MV-4-11 (cell line): Measurements from ENCODE around the gene FBXL7.

Source experiments
- DNase-seq: peaks from one replicate; lab custom pipeline; 2025; lab: John Stamatoyannopoulos, UW

The FBXL7 gene

DNA sequence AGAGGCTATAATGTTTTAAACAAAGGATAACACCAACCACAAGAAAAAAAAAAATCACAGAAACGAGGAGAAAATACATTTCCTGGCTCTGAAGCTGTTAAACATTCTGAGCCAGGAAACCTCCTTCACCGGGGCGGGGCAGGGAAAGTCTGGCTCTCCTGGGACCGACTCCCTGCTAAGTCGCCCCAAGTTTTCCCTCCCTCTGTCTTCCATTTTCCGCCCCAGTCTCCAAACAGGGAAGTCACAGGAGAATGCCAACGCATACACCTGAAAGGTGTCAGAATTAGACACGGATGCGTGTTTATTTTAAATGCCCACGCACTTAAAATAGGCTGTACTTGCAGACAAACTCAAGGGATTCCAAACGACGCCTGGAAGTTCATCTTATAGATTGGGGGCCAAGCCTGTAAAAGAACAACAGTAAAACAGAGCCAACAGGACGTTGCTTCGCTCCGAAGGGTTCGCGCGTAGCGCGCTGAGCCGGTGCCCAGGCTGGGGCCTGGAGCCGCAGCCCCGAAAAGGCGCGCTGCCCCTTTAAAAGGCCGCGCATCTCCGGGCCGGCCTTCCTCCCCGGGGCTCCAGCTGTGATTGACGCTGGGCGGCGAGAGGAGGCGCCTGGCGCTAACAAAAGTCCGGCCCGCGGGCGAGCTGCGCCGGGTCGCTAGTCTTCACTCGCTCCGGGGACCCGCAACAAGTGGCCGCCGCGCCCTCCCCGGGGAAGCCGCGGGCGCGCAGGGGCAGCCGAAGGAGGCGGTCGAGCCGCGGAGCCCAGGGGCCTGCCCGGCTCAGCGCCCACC lies at the start of gene FBXL7:
Gene FBXL7, plus strand, starts transcription at position 653 of the 797 bp plus-strand sequence.
- no peak for DNase-seq

- no peak for DNase-seq
Observed at GRCh38 chr5:15450473-15450872, 49.5 kb upstream of the FBXL7 start.

DNA sequence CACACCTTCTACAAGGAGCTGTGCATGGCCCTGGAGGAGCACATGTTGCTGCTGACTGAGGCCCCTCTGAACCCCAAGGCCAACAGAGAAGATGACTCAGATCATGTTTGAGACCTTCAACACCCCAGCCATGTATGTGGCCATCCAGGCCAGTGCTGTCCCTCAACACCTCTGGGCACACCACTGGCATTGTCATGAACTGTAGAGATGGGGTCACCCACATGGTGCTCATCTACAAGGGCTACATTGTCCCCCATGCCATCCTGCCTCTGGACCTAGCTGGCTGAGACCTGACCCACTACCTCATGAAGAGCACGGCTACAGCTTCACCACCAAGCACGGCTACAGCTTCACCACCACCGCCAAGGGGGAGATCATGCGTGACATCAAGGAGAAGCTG lies 49.0 kb upstream of the FBXL7 start:
- DNase-seq = no peak

DNA sequence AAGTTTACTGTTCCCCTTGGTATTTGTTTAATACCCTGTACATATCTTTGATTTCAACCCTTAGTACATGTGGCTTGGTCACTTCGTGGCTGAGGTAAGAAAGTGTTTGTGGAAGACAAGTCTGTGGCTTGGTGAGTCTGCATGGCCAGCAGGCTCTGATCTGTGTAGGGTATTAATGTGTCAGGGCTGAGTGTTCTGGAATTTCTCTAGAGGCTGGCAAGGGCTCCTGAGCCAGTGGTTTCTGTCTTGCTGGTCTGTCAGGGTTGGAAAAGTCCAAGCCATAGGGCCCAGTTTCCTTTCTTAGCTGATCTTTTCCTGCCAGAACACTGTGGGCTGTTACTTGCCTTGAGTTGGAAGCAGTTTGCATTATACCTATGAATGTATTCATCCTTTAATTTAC lies 48.0 kb upstream of the FBXL7 start:
- no peak for DNase-seq

- DNase-seq = no peak
Observed at GRCh38 chr5:15452781-15453180, 47.2 kb upstream of the FBXL7 start.

GRCh38 chr5:15459200-15459599 lies 40.8 kb upstream of the FBXL7 start:
- no peak for DNase-seq

GRCh38 chr5:15463231-15463980 lies 36.6 kb upstream of the FBXL7 start:
- no peak for DNase-seq

DNA sequence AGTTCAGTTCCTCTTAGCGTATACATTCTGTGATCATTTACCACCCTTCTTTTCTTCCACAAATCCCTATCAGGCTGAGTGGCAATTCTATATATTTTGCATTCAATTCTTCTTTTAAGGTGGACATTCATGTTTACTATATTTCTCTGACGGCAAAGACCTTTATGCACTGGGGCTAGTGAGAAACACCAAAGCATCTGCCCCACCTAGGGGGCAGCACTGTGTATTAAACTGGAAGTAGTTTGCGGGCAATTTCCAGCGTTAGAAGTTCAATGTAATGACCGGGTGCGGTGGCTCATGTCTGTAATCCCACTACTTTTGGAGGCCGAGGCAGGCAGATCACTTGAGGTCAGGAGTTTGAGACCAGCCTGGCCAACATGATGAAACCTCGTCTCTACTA lies 27.9 kb upstream of the FBXL7 start:
- no peak for DNase-seq

DNA sequence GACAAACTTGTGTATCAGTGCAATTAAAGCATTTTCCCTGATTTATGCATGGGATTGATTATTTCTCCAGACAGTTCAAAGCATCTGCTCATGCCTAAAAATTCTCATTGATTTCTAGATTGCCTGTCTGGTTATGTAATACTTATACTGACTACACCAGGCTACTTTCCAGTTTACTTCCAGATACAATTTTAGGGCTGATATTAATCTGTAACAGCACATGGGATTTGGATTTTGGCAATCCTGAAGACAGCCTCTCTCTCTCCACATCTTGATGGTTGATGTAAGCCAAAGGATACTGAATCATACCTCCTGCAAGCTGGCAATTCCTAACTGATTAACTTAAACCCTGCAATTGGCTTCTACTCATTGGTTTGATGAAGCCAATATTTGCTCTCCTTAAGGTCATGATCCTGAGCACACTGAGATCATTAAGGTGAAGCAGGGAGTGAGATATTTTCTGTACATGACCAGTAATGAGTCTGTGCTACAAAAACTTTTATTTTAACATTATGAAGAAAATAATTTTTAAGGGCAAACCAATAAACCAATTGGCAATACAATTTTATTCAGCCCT lies 25.7 kb upstream of the FBXL7 start:
- no peak for DNase-seq

GRCh38 chr5:15475367-15475766 lies 24.6 kb upstream of the FBXL7 start:
- no peak for DNase-seq

GRCh38 chr5:15476977-15477376 lies 23.0 kb upstream of the FBXL7 start:
- DNase-seq = no peak

DNA sequence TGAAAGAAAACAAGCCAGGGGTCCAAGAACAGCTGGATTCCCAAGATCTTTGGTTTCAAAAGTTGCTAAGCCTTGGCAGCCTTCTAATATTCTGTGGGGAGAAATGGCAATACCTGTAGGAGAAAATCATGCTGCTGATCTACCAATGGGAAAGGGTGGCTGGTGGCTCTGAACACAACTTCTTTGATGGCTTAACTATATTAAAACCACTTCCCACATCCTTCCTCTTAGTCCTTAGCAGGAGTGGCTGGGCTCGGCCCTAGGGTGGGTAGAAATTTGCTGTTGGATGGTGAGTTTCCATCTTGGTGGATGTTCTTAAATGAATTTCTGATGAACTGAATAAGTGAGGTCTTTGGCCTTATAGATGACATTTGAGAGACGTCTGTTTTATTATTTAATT lies 19.5 kb upstream of the FBXL7 start:
- no peak for DNase-seq

DNA sequence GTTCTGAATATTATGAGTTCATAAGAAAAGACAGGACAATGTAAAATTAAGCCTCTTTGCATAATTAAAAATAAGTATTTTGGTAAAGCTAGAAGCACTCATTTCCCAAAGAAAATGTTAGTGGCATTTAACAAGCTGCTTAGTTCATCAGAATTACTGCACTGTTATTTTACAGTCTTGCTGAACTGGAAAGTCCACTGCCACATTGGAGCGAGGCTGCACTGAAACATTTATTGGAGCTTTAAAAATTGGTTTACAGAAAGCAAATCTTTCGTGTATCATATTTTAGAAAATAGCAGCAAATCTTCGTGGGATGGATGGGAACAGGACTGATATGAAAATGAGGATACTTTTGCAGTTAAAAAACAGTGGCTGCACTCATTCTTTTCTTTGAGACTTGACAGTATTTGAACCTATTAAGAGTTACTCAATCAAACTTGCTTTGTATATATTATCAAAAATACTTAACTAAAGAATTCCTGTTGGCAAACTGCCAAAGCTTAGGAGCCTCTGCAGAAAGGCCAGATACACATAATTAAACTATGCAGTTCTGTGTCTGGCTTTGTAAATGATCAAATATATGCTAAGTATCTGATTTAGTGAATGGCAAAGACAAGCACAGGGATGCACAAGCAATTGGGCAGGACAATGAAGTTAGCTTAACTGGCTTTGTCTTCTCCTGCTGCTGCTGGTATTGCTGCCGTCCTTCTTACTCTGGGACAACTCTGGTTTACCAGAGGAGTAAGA lies 16.5 kb upstream of the FBXL7 start:
- no peak for DNase-seq

DNA sequence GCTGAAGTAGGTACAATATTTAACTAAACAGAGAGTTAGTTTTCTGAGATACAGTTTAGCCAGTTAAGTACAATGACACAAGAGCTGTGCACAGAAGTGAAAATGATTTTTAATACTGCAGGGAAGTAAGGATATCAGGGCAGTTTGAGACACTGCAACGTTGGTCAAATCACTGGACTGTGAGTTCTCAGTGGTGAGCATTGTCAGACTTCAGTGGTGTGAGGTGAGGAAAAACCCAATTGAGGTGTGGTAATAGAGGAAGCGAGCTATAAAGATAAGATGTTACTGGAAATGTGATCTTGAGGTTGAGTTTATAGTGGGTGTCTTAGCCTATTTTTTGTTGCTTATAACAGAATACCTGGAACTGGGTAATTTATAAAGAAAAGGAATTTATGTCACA lies 12.8 kb upstream of the FBXL7 start:
- no peak for DNase-seq

DNA sequence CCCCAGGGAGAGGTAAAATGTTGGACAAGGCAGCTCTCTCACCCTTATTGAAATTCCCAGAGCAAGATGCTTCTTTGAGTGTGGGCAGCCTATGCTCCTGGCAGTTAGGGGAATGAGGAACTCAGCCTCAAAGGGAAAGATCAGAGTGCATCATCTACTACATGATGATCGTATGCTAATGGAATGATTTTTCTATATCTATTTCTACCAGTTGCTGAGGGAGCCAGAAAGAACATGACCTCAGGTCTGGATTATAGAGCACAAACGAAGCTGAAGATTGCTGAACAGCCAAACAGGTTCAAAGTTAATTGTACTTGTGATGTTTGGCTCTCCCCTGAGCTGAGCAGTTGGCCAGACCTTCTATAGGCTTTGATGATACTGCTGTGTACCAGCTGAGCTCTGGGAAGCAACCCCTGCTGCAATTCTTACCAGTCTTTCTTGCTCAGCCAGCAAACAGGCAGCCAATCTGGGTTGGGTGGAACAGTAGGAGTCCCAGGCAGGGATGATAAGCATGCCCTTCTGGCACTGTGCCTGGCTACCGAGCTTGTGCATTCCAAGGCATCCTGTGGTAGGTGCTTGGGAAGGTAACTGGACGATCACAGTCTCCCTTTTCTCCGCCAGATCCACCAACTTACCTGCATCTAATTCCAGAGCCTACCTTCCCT lies 10.3 kb upstream of the FBXL7 start:
- DNase-seq = no peak

DNA sequence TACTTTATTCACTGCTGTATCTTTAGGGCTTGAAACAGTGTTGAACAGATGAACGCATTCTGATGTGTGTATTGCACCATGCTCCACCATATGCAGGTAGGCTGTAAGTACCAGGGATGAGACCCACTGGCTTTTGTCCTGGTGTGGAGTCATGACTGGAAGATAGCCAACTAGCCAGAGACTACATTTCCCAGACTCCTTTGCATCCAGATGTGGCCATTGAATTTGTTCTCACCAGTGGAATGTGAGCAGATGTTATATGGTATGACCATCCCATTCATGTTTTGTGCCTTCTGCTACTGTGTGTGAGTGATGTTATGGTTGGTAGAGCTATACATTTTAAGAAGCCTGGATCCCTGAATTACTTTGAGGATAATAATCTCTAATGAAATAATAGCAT lies 7.4 kb upstream of the FBXL7 start:
- no peak for DNase-seq

GRCh38 chr5:15493501-15493900 lies 6.5 kb upstream of the FBXL7 start:
- DNase-seq = no peak

DNA sequence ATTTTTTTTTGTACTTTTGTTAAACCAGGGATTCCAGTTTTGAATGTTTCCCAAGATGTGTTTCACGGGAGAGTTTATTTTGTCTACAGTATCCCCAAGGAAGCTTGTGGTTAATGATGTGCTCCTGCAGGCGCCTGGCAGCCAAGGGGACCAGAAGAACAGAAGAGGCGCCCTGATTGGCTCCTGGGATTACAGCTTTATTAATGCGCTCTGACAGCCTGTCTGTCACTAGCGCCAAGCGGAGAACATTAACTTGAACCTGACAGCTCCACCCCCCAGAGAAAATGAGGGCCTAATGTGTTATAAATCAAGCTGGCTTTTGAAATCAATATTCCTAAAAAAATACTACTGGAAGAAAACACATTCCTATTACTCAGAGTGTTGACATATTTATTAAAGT lies 5.0 kb upstream of the FBXL7 start:
- DNase-seq = no peak

GRCh38 chr5:15496886-15497285 lies 3.1 kb upstream of the FBXL7 start:
- no peak for DNase-seq

- no peak for DNase-seq
Observed at GRCh38 chr5:15500325-15501001, 483 bp downstream of the FBXL7 start.

GRCh38 chr5:15501091-15501791 lies 1.3 kb downstream of the FBXL7 start:
- no peak for DNase-seq
